ENCODE data around the gene CCND3.

CCND3 gene

GRCh38 chr6:41958022-41958856 is 16.6 kb upstream of the CCND3 start:
- TF ChIP-seq, protein P1, sequence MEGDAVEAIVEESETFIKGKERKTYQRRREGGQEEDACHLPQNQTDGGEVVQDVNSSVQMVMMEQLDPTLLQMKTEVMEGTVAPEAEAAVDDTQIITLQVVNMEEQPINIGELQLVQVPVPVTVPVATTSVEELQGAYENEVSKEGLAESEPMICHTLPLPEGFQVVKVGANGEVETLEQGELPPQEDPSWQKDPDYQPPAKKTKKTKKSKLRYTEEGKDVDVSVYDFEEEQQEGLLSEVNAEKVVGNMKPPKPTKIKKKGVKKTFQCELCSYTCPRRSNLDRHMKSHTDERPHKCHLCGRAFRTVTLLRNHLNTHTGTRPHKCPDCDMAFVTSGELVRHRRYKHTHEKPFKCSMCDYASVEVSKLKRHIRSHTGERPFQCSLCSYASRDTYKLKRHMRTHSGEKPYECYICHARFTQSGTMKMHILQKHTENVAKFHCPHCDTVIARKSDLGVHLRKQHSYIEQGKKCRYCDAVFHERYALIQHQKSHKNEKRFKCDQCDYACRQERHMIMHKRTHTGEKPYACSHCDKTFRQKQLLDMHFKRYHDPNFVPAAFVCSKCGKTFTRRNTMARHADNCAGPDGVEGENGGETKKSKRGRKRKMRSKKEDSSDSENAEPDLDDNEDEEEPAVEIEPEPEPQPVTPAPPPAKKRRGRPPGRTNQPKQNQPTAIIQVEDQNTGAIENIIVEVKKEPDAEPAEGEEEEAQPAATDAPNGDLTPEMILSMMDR (IDR thresholded peaks at IDR 0.05; ENCODE audit: low read depth, low read length, missing control alignments): no peak
- Histone ChIP-seq H3K27me3 (replicated peaks) (no peaks in the 10 kb centered on the region), H3K4me3 (ENCODE audit: low read depth, low read length) (no peak overlapping the region), H3K27ac (no peak overlapping the region), H3K36me3 (replicated peaks) (no peaks in the 10 kb centered on the region)
- DNase-seq: no peak
- in situ Hi-C loops (cut with HindIII; ENCODE audit: low pct_ligation_motif_present, low sequenced_read_pairs): no loop called here

GRCh38 chr6:41957117-41957516 is 15.5 kb upstream of the CCND3 start:
- no peak for DNase-seq
- in situ Hi-C loops (cut with HindIII; ENCODE audit: low pct_ligation_motif_present, low sequenced_read_pairs): no loop called here
- Histone ChIP-seq H3K27me3 (replicated peaks) (no peaks in the 10 kb centered on the region), H3K27ac (no peak overlapping the region), H3K36me3 (replicated peaks) (no peaks in the 10 kb centered on the region), H3K4me3 (ENCODE audit: low read depth, low read length) (no peak overlapping the region)
- TF ChIP-seq, protein P1 (IDR thresholded peaks at IDR 0.05; ENCODE audit: low read depth, low read length, missing control alignments): no peak

GRCh38 chr6:41955412-41955811 is 13.8 kb upstream of the CCND3 start:
- no peak overlapping the region for H3K27ac ChIP-seq
- DNase-seq: no peak
- no peaks in the 10 kb centered on the region for H3K27me3 ChIP-seq (replicated peaks)
- in situ Hi-C loops (cut with HindIII; ENCODE audit: low pct_ligation_motif_present, low sequenced_read_pairs): no loop called here
- TF ChIP-seq, protein P1 (IDR thresholded peaks at IDR 0.05; ENCODE audit: low read depth, low read length, missing control alignments): no peak
- no peaks in the 10 kb centered on the region for H3K36me3 ChIP-seq (replicated peaks)
- H3K4me3 ChIP-seq (ENCODE audit: low read depth, low read length): no peak overlapping the region

DNA sequence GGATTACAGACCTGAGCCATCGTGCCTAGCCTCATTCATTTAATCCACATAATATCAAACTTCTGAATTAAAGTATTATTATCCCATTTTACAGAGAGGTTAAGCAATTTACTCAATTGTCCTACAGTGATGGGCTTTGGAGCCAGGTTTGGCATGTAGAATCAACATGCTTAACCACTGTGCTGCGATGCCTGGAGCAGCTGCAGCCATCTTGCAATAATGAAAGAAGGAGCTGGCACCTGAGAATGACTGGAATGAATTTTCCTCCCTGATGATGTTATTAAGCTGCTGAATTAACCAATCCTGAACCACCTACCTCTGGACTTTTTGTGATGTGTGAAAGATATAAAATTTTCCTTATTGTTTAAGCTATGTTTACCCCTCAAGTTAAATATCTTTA is 13.1 kb upstream of the CCND3 start:
- Histone ChIP-seq H3K4me3 (ENCODE audit: low read depth, low read length) (no peak overlapping the region), H3K36me3 (replicated peaks) (no peaks in the 10 kb centered on the region), H3K27me3 (replicated peaks) (no peaks in the 10 kb centered on the region), H3K27ac (no peak overlapping the region)
- TF ChIP-seq, protein P1 (IDR thresholded peaks at IDR 0.05; ENCODE audit: low read depth, low read length, missing control alignments): no peak
- no peak for DNase-seq
- in situ Hi-C loops (cut with HindIII; ENCODE audit: low pct_ligation_motif_present, low sequenced_read_pairs): no loop called here

GRCh38 chr6:41947581-41948220 is 6.1 kb upstream of the CCND3 start:
- H3K36me3 ChIP-seq (replicated peaks): no peaks in the 10 kb centered on the region
- in situ Hi-C loops (cut with HindIII; ENCODE audit: low pct_ligation_motif_present, low sequenced_read_pairs): no loop called here

More at GRCh38 chr6:41947581-41948220, 6.1 kb upstream of the CCND3 start:
- H3K27me3 ChIP-seq (replicated peaks): no peaks in the 10 kb centered on the region
- DNase-seq: no peak
- TF ChIP-seq, protein P1 (IDR thresholded peaks at IDR 0.05; ENCODE audit: low read depth, low read length, missing control alignments): no peak
- H3K27ac ChIP-seq: no peak overlapping the region
- H3K4me3 ChIP-seq (ENCODE audit: low read depth, low read length): no peak overlapping the region

All from brain microvascular endothelial cell (primary cell).